ENCODE data around the gene ZNF579. TPM values are rescaled to one million over a fixed set of nuclear protein-coding genes. Genes with fewer than 3 reads are reported as not detected.
"Not testable (repeated sequence)": the region's sequence is repeated elsewhere in the genome, so short reads cannot be mapped to it uniquely, and the experiment has no call there.

Gene ZNF579
- total RNA-seq, 1 donor from 2014 or later = 3.4 TPM

DNA sequence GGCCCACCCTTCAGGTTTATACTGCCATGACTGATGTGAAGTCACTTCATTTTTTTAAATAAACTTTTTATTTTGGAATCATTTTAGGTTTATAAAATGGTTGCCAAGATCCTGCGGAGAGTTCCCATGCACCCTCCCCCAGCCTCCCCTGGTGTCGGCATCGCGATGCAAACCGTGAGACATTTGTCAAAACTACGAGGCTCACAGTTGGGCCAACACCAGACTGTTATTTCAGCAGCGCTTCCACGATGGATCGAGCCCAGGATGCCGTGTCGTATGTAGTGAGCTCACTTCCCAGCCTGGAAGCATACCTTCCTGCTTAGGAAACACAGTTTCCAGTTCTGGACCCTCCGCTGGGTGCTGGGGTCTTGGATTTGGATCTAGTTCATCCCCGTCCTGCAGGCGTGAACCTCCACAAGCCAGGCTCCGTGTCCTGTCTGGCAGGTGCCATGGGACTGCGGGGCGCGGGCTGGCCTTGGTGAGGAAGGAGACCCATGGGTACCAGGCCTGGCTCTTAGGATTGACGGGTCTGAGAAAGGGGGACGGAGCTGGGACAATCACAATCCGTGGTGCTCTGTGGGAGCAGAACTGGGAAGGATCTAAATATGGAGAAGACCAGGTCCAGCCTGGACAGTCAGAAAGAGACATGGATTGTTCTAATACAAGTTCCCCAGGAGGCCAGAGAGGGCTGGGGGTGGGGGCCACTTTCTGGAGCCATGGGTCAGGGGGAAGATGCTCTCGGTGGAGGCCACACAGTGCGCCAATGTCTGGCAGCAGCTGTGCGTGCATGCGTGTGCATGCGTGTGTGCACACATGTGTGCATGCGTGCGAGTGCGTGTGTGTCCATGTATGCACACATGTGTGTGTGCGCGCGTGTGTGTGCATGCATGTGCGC is 41.3 kb downstream of the ZNF579 start:
- no peak for ATAC-seq

DNA sequence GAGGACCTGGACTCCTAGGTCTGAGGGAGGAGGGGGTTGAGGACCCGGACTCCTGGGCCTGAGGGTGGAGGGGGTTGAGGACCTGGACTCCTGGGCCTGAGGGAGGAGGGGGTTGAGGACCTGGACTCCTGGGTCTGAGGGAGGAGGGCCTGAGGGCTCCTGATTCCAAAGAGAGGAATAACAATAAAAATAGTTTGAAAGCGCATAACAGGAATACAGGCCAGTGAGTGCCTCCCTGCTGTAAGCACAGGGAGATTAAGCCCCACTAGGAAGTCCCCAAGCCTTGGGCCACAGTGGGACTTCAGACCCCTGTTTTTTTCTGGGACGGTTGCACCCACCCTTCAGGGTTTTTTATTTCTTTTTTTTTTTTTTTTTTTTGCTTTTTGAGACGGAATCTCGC is 42.5 kb downstream of the ZNF579 start:
- ATAC-seq = no peak

DNA sequence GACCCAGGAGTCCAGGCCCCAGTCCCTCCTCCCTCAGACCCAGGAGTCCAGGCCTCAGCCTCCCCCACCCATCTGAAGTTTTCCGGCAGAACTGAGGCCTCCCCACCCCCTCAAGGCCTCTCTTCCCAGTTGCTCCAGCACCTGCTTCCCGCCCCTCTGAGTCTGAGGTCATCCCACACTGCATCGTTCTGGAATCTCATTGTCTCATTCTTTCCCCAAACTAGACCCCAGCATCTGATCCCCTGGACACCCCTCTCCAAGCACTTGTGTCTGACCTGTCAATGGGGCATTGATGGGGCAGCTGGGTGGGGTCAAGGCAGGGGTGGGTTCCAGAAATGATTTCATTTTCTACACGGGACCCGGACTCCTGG is 42.9 kb downstream of the ZNF579 start:
- no peak for ATAC-seq

DNA sequence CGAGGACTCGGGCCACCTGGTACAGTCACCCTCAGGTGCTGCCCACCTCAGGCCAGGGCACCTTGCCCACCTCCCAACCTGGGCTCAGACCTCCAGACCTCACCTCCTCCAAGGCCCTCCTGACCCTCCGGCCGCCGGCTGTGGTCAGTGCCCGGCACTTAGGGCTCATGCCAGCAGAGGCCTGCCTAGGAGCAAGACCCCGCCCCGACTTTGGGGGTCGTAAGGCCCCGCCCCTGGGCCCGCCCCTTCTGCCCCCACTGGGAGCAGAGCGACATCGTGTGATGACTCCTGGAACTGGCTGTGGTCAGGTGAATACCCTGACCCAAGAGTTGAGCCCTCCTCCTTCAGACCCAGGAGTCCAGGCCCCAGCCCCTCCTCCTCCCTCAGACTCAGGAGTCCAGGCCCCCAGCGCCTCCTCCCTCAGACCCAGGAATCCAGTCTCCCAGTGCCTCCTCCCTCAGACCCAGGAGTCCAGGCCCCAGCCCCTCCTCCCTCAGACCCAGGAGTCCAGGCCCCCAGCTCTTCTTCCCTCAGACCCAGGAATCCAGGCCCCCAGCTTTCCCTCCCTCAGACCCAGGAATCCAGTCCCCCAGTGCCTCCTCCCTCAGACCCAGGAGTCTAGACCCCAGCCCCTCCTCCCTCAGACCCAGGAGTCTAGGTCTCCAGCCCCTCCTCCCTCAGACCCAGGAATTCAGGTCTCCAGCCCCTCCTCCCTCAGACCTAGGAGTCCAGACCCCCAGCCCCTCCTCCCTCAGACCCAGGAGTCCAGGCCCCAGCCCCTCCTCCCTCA is 43.5 kb downstream of the ZNF579 start, which contains the start of gene SBK2:
Gene SBK2, minus strand, starts transcription at position 183 of the 790 bp plus-strand sequence. CDS start 839 bp downstream, outside the sequence.
- peak; percentile 24 for ATAC-seq

DNA sequence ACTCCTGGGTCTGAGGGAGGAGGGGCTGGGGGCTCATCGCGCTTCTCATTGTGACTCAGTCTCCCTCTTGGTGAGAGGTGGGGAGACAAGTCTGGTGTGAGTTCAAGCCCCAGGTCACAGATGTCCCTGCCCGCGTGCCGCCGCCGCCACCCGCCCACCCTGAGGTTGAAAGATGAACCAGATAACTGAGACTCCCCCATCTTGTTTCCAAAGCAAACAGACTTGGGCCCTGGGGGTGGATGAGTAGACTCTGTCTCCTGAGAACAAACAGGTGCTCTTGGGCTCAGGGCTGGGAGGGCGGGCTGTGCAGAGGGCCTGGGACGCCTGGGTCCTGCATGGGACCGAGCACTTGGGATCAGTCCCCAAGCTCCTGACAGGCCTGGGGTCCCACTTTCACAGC is 44.3 kb downstream of the ZNF579 start:
- no peak for ATAC-seq

DNA sequence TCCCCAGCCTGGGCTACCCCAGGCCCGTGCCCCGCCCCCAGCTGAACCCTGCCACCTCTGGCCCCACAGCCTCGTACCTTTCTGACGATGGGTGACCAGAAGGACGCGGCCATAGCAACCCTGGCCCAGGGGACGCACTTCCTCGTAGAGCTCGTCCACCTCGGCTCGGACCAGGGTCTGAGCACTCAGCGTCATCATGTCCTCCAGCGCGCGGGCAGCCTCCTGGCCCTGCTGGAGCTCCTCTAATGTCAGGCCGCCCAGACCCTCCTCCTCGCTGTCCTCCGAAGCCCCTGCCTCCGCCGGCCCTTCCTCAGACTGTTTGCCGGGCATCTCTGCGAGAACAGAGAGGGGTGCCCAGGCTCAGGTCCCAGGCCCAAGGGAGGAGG is 44.7 kb downstream of the ZNF579 start:
- no peak for ATAC-seq

DNA sequence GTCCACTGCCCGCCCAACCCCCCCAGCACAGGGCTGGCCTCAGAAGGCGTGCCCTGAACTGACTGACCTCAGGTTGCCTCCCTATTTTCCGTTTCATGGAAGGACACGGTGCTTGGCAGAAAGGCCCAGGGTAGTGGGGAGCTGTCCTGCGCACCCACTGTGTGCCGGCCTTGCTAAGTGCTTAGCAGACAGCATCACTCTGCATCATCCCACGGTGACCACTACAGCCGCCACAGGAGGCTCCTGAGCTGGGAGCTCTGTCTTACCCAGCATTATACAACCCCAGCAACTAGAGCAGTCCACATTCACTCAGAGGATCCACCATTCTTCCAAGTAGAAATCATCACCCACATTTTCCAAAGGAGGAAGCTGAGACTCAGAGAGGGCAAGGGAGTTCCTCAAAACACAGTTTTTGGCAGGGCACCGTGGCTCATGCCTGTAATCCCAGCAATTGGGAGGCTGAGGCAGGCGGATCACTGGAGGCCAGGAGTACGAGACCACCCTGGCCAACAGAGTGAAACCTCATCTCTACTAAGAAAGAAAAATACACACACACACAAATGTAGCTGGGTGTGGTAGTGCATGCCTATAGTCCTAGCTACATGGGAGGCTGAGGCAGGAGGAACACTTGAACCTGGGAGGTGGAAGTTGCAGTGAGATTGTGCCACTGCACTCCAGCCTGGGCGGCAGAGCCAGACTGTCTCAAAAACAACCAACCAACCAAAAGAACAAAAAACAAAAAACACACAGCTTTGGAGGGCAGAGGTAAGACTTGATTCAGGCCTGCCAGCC is 45.3 kb downstream of the ZNF579 start:
- no peak for ATAC-seq

DNA sequence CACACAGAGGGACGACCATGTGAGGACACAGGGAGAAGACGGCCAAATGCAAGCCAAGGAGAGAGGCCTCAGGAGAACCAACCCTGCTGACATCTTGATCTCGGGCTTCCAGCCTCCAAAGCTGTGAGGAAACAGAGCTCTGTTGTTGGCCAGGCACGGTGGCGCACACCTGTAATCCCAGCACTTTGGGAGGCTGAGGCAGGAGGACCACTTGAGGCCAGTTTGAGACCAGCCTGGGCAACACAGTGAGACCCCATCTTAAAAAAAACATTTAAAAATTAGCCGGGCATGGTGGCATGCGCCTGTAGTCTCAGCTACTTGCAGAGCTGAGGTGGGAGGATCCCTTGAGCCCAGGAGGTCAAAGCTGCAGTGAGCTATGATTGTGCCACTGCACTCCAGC is 46.4 kb downstream of the ZNF579 start:
- ATAC-seq = not testable (repeated sequence)

DNA sequence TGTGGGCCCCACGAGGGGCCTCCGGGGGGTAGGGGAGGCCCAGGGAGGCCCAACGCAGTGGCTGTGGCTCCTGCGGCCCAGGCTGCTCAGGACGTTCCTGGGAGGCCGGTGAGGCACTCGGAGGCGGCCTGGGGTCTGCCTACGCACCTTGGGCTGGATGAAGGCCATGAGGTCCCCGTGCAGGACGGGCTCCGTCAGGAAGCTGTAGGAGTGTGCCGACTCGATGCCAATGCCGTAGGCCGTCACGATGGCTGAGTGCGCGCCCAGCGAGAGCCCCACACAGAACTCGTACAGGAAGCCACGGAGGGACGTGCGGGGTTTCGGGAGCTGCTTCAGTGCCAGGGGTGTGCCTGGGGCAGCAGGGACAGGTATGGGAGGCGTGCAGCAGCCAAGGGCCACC is 49.7 kb downstream of the ZNF579 start:
- no peak for ATAC-seq

DNA sequence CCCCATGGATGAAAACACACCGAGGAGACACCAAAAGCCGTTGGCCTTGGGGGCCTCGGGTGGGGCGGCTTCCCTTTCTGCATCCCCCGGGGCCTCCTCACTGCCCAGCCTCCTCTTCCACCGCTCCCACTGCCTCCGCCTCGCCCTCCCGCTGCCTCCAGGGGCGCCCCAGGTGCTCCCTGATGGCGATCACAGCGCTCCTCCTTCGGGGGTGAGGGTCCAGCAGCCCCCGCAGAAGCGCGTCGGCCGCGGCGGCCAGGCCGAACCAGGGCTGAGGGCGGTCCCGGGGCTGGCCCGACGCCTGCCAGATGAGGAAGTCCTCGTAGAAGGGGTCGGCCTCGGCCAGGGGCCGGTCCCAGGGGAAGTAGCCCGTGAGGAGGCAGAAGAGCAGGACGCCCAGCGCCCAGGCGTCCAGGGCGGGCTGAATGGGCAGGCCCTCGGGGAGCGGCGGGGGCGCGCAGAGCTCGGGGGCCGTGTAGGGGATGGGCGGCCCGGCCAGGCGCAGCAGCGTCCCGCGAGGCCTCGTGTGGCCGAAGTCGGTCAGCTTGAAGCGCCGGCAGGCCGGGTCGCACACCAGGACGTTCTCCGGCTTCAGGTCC is 50.9 kb downstream of the ZNF579 start:
- no peak for ATAC-seq

DNA sequence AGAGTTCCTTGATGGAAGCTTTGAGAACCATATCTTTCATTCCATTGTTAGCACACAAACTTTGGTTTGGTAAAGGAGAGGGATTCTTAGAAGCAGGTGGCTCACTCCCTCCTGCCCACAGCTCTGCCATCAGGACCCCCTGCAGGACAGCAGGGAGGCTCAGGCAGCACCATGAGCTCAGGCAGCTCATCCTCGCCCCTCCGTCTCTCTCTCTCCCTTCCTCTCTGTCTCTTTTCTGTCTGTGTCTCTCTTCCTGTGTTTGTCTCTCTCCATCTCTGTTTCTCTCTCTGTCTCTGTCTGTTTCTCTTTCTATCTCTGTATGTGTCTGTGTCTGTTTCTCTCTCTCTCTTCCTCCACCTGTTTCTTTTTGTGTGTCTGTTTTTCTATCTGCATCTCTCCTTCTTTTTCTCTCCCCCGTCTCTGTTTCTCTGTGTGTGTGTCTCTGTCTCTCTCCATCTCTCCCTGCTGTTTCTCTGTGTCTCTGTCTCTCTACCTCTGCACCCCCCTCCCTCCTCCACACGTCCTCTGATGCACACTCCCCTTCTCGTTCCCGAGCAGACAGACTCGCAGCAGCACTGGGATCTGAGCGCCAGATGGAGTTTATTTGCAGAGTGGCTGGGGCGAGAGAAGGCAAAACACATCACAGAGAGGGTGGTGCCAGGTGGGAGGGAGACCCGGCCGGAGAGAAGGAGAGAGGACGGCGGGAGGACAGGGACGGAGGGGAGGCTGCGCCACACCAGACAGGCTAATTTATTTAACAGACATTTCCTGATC is 52.4 kb downstream of the ZNF579 start:
- no peak for ATAC-seq

DNA sequence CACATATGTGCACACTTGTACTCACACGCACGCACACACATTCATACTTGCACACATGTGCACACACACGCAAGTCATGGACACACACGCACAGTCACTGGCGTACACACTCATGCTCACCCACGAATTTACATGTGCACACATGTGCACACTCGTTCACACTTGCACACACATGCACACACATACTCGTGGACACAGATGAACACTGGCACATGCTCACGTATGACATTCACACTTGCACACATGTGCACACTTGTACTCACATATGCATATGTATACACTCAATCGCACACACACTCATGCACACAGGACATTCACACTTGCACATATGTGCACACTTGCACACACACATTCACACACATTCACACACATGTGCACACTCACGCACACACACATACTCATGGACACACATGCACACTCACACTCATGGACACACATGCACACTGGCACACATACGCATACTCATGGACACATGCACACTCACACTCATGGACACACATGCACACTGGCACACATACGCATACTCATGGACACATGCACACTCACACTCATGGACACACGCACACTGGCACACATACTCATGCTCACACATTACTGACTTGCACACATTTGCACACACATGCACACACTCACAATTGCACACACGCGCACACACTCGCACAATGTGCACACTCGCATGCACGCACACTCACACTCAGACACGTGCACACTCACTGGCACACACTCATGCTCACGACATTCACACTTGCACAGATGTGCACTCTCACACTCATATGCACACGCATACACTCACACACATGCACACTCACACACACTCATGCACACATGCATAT is 53.2 kb downstream of the ZNF579 start:
- no peak for ATAC-seq

Other genes with a start within 250 kb of the ZNF579 start
- 4.4 TPM for gene KMT5C, start 241.0 kb downstream of the ZNF579 start, total RNA-seq
- 0.56 TPM for gene COX6B2, start 226.1 kb downstream of the ZNF579 start, total RNA-seq
- gene GARIN5B, start 217.6 kb downstream of the ZNF579 start, total RNA-seq = not detected
- gene IL11, start 210.4 kb downstream of the ZNF579 start, total RNA-seq = 0.24 TPM
- not detected for gene TMEM190, start 204.0 kb downstream of the ZNF579 start, total RNA-seq
- gene TMEM238, start 196.6 kb downstream of the ZNF579 start, total RNA-seq = 25.6 TPM
- gene RPL28, start 194.9 kb downstream of the ZNF579 start, total RNA-seq = 1,895 TPM
- 76.4 TPM for gene UBE2S, start 173.1 kb downstream of the ZNF579 start, total RNA-seq
- not detected for gene SHISA7, start 137.5 kb downstream of the ZNF579 start, total RNA-seq
- 41.9 TPM for gene ISOC2, start 119.2 kb downstream of the ZNF579 start, total RNA-seq
- gene C19orf85, start 116.1 kb downstream of the ZNF579 start, total RNA-seq = not detected
- 3.7 TPM for gene ZNF628, start 104.2 kb downstream of the ZNF579 start, total RNA-seq
- gene NAT14, start 95.7 kb downstream of the ZNF579 start, total RNA-seq = 7.5 TPM
- 0.24 TPM for gene SSC5D, start 92.4 kb downstream of the ZNF579 start, total RNA-seq
- gene SBK2, start 43.7 kb downstream of the ZNF579 start, total RNA-seq = not detected
- 0.80 TPM for gene SBK3, start 35.3 kb downstream of the ZNF579 start, total RNA-seq
- gene FIZ1, start 18.7 kb upstream of the ZNF579 start, total RNA-seq = 7.1 TPM
- gene ZNF524, start 19.4 kb upstream of the ZNF579 start, total RNA-seq = 20.1 TPM
- gene ZNF865, start 24.8 kb upstream of the ZNF579 start, total RNA-seq = 5.3 TPM
- 3.8 TPM for gene ZNF784, start 43.7 kb upstream of the ZNF579 start, total RNA-seq
- 13.5 TPM for gene ZNF580, start 60.2 kb upstream of the ZNF579 start, total RNA-seq
- 21.7 TPM for gene ZNF581, start 62.8 kb upstream of the ZNF579 start, total RNA-seq
- gene CCDC106, start 67.4 kb upstream of the ZNF579 start, total RNA-seq = 4.7 TPM
- gene U2AF2, start 74.2 kb upstream of the ZNF579 start, total RNA-seq = 108 TPM
- 91.9 TPM for gene EPN1, start 94.4 kb upstream of the ZNF579 start, total RNA-seq
- not detected for gene NLRP9, start 157.6 kb upstream of the ZNF579 start, total RNA-seq
- gene RFPL4A, start 178.2 kb upstream of the ZNF579 start, total RNA-seq = not detected
- not detected for gene RFPL4AL1, start 188.3 kb upstream of the ZNF579 start, total RNA-seq

Measured in esophagus mucosa (tissue), 1 donor.